NCI-H128 (cell line): Measurements from ENCODE around the gene SYCP2L.
"Not testable (repeated sequence)": the region's sequence is repeated elsewhere in the genome, so short reads cannot be mapped to it uniquely, and the experiment has no call there.

Source experiments
- DNase-seq: peaks from one replicate; lab custom pipeline; 2025; ENCODE audit not compliant: unreplicated experiment; lab: John Stamatoyannopoulos, UW

Gene SYCP2L

DNA sequence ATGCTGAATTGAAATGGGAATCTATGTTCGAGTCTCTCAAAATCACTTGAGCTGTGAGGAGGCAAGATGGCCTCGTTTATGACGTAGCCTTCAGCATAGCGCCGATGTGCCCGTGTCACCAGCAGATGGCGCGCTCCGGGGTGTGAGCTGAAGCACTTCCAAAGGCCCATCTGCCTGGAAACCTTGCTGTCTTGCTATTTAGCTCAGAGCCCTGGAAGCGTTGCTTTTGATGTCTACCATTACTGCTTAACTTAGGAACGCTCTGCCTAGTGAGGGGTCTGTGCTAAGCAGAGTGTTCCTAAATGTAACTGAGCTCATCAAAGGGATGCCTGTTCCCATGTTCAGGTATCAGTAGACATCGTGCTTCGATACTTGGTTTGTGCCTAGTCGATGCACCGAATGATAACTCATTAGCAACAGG lies 67.7 kb downstream of the SYCP2L start:
- DNase-seq = peak; percentile 44

DNA sequence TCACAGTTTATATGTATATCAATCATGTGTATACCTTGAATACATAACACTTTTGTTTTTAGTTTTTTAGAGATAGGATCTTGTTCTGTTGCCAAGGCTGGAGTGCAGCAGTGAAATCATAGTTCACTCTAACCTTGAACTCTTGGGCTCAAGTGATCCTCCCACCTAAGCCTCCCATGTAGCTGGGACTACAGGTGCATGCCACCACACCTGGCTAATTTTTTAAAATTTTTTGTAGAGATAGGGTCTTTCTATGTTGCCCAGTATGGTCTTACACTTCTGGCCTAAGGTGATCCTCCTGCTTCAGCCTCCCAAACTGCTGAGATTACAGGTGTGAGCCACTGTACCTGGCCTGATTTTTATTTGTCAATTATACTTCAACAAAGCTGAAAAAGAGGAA lies 69.9 kb downstream of the SYCP2L start:
- no peak for DNase-seq

DNA sequence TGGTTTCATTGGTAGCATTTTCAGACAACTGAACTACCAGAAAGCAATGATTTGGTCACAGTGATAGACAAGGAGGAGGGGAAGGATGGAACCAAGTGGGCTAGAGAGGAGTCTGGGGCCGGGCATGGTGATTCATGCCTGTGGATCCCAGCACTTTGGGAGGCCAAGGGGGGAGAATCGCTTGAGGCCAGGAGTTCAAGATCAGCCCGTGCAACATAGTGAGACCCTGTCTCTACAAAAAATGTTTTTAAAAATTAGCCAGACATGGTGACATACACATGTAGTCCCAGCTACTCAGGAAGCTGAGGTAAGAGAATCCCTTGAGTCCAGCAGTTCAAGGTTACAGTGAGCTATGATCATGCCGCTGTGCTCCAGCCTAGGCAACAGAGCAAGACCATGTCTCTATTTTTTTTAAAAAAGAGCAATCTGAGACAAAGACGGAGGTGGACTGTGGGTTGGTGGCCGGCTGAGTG lies 70.6 kb downstream of the SYCP2L start:
- DNase-seq = no peak

DNA sequence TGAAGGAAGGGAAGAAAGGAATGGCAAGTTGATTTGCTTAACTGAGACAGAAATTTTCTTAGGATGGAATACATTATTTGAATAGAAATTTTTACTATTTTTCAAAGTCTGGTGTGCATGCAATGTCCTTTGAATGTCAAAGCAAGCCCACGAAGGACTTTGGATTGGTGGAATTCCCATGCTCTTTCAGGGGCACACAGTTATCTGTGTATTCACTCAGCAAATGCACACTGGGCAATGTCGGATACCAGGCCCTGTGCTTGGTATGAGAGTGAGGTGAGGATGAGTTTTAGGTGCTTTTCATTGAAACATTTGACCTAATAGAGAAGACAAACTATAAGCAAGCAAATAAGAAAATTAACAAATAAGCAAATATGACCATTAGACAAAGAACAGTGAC lies 73.3 kb downstream of the SYCP2L start:
- DNase-seq = no peak

DNA sequence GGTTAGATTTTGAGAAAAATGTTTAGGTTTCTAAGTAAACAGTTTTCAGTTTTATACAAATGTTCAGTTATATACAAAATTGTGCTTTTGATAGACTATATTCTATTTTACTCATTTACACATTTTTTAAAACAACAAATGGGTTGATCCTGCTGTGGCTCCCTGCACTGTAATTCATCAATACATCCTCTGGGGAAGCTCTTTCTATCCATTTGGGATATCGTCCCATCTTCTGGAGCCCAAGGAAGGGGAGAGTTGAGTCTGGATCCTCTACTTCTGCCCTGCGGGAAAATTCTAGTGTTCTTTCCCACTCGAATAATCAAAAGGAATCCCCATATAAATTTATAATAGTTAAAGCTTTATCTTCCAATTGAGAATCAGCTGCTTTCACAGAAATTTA lies 75.0 kb downstream of the SYCP2L start:
- no peak for DNase-seq

DNA sequence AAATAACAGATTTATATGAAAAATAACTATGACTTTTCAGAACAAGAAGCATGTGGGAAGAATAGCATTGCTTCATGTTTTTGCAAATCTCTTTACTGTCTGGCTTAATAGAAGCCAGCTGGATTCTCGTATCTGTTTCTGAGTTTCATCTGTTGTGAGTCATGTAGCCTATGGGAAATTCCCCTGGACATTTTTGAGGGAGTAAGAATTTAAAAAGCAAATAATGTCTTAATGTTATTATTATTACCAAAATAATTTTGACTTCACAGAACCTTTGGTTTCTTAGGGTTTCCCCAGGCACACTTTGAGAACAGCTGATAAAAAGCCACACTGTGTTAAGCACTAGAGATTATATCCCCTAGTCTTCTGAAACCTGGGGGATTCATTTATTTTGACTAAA lies 75.8 kb downstream of the SYCP2L start:
- DNase-seq = no peak

DNA sequence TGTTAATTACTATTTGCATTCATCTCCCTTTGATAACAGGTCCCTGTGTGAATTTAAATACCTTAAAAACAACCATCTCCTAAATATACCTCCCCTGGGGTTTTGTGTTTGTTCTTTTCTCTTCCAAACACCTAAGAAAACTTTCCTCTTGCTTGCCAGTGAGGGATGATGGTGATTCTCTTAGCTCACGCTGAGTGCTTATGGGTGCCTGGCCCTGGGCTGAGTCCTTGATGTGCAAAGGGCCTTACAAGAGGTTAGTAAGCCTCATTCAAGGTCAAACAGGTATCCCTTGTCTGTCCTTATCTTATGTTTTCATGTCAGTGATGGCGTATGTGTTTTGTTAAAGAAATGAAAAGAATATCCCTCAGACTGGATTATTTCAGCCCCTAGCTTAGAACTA lies 76.3 kb downstream of the SYCP2L start:
- DNase-seq = no peak

- DNase-seq = no peak
Measured at GRCh38 chr6:10964684-10965083, 77.8 kb downstream of the SYCP2L start.

GRCh38 chr6:10968776-10969175 lies 81.9 kb downstream of the SYCP2L start:
- no peak for DNase-seq

DNA sequence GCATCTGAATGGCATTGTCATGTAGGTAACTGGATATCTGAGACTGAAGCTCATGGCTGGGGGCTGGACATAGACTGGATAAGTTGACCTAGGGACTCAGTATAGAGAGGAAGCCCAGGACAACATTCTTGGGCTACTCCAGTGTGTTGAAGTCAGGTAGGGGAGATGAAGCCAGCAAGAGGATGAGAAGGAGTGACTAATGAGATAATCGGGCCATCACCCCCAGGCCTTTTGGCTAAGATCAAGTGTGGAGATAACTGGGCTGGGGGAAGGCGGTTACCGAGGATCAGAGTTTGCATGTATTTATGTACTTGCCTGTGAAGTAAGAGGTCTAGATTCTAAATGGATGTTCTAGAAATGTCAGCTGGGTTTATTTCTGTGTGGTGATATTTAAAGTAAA lies 83.9 kb downstream of the SYCP2L start:
- no peak for DNase-seq

- DNase-seq = no peak
Measured at GRCh38 chr6:10972196-10972595, 85.3 kb downstream of the SYCP2L start.

GRCh38 chr6:10976571-10976970 lies 89.7 kb downstream of the SYCP2L start:
- DNase-seq = no peak

GRCh38 chr6:10977231-10977968 lies 90.5 kb downstream of the SYCP2L start:
- DNase-seq = no peak

GRCh38 chr6:10979603-10980002 lies 92.8 kb downstream of the SYCP2L start:
- no peak for DNase-seq

GRCh38 chr6:10981409-10981808 lies 94.6 kb downstream of the SYCP2L start:
- DNase-seq = no peak

- DNase-seq = not testable (repeated sequence)
Measured at GRCh38 chr6:10984959-10985358, 98.1 kb downstream of the SYCP2L start.

- DNase-seq = no peak
Measured at GRCh38 chr6:10989587-10989986, 102.7 kb downstream of the SYCP2L start.

DNA sequence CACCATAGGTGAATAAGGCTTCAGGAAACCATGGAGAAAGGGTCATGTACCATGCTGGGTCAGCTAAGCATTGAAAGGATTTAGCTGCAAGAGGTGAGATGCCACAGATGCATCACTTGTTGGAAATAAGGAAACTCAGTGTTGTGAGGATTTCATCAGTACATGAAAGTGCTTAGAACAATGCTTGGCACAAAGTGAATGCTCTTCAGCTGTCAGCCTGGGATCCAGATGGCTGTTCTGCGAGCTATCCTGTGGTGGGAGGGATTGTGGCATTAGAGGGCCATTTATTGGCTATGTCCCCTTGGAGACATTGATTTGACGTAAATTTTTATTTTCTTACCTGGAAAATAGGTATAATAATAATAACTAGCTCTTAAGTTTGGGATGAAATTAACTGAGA lies 104.3 kb downstream of the SYCP2L start:
- no peak for DNase-seq

GRCh38 chr6:10993896-10994295 lies 107.0 kb downstream of the SYCP2L start:
- DNase-seq = no peak

- DNase-seq = no peak
Measured at GRCh38 chr6:10995114-10995707, 108.4 kb downstream of the SYCP2L start.

- DNase-seq = no peak
Measured at GRCh38 chr6:10999994-11000393, 113.1 kb downstream of the SYCP2L start.

DNA sequence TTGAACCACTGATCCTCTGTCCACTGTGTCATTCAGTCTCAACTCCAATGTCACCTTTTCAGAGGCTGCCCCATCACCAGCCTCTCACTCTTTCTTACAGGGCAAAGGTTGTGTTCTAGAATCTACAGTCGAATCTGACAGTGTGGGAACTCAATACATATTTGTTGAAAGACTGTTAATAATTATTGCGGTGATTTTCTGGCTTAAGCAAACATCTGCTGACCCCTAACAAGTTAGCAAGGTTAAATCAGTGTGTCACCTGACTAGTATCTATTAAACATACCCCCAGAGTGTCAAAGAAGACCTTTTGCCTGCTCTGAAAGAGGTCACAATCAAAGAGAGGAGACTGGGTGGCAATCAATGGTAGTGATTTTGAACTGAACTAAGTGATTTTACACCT lies 115.3 kb downstream of the SYCP2L start:
- DNase-seq = no peak

DNA sequence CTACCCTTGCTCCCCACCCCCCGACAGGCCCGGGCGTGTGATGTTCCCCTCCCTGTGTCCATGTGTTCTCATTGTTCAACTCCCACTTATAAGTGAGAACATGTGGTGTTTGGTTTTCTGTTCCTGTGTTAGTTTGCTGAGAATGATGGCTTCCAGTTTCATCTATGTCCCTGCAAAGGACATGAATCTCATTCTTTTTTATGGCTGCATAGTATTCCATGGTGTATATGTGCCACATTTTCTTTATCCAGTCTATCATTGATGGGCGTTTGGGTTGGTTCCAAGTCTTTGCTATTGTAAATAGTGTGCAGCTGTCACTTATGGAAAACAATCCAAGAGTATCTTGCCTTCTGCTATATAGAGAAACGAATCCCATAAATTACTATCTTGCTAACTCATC lies 116.4 kb downstream of the SYCP2L start:
- not testable (repeated sequence) for DNase-seq
